ENCODE results near the gene TCEANC2. TPM values are rescaled to one million over a fixed set of nuclear protein-coding genes. Genes with fewer than 3 reads are reported as not detected.
A peak's percentile ranks its signal among the peaks of the same experiment; 100 is the strongest.

TCEANC2 gene
- total RNA-seq, 3 donors from 2014 or later, result 4.3 to 6.1 (median 5.9) TPM

DNA sequence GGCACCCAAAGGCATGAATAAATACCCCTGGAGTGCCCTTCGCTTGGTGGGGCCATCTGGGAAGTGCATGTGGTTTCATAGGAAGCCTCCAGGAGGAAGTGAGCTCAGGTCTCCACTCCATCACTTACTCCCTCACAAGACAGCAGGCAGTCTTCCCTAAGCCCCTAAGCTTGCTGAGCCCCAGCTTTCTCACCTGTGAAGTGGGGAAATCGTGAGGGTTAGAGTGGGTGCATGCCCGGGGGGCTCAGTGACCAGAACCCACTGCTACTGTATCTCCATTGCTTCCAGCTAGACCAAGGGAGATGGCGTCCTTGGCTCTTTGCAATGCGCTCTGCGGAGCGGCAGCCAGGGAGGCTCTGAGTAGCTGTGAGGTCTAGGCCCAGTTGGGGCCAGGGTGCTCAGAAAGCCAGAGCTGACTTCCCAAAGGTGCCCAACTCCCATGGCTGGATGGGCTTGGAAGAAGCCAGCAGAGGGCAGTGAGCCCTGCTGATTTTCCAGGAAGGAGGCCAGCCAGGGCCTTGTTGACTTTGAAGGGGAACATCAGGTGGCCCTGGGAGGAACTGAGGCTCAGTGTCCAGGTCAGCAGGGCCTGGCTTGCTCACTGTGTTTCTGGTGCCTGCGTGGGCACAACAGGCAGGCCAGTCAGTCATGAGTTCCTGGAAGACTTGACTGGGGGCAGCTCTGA, 72.1 kb downstream of the TCEANC2 start:
- Histone ChIP-seq H3K36me3 (no peaks in the 10 kb centered on the region), H3K4me3 (no peak overlapping the region), H3K9me3 (no peaks in the 10 kb centered on the region), H3K27me3 (no peaks in the 10 kb centered on the region), H3K4me1 (peaks cover 0 to 4% of the 10 kb centered on the region in 2 donors), H3K27ac (no peak overlapping the region)
- TF ChIP-seq POLR2AphosphoS5 (IDR thresholded peaks at IDR 0.05) (no peak), POLR2A (IDR thresholded peaks at IDR 0.05) (no peak)
- TF ChIP-seq, protein P1, sequence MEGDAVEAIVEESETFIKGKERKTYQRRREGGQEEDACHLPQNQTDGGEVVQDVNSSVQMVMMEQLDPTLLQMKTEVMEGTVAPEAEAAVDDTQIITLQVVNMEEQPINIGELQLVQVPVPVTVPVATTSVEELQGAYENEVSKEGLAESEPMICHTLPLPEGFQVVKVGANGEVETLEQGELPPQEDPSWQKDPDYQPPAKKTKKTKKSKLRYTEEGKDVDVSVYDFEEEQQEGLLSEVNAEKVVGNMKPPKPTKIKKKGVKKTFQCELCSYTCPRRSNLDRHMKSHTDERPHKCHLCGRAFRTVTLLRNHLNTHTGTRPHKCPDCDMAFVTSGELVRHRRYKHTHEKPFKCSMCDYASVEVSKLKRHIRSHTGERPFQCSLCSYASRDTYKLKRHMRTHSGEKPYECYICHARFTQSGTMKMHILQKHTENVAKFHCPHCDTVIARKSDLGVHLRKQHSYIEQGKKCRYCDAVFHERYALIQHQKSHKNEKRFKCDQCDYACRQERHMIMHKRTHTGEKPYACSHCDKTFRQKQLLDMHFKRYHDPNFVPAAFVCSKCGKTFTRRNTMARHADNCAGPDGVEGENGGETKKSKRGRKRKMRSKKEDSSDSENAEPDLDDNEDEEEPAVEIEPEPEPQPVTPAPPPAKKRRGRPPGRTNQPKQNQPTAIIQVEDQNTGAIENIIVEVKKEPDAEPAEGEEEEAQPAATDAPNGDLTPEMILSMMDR (IDR thresholded peaks at IDR 0.05), result peak in 1 of 3 donors; percentile 31
- no peak for DNase-seq (ENCODE audit: low spot score in 2 of 2)
- intact Hi-C loops (cut with DNase I; ENCODE audit: low total_unique reads), result loop anchor here (10.0 kb wide), 1 partner anchor 369 kb away; no protein-coding TSS in a partner anchor

- no peak for DNase-seq (ENCODE audit: low spot score in 2 of 2)
- TF ChIP-seq, protein P1 (IDR thresholded peaks at IDR 0.05), result no peak
- TF ChIP-seq POLR2AphosphoS5 (IDR thresholded peaks at IDR 0.05) (no peak), POLR2A (IDR thresholded peaks at IDR 0.05) (no peak)
- Histone ChIP-seq H3K9me3 (no peaks in the 10 kb centered on the region), H3K36me3 (no peaks in the 10 kb centered on the region), H3K27me3 (no peaks in the 10 kb centered on the region), H3K27ac (no peak overlapping the region), H3K4me3 (no peak overlapping the region), H3K4me1 (no peaks in the 10 kb centered on the region)
- intact Hi-C loops (cut with DNase I; ENCODE audit: low total_unique reads), result loop anchor here (10.0 kb wide), 1 partner anchor 368 kb away; no protein-coding TSS in a partner anchor
Measured at GRCh38 chr1:54126271-54126815, 72.9 kb downstream of the TCEANC2 start.

GRCh38 chr1:54127594-54128300, 74.3 kb downstream of the TCEANC2 start:
- TF ChIP-seq, protein P1 (IDR thresholded peaks at IDR 0.05), result no peak
- DNase-seq (ENCODE audit: low spot score in 2 of 2), result no peak
- H3K4me3 ChIP-seq, result no peak overlapping the region
- H3K27me3 ChIP-seq, result no peaks in the 10 kb centered on the region
- intact Hi-C loops (cut with DNase I; ENCODE audit: low total_unique reads), result loop anchor here (10.0 kb wide), 1 partner anchor 367 kb away; no protein-coding TSS in a partner anchor
- H3K36me3 ChIP-seq, result no peaks in the 10 kb centered on the region
- H3K4me1 ChIP-seq, result no peaks in the 10 kb centered on the region
- no peak overlapping the region for H3K27ac ChIP-seq
- H3K9me3 ChIP-seq, result no peaks in the 10 kb centered on the region

DNA sequence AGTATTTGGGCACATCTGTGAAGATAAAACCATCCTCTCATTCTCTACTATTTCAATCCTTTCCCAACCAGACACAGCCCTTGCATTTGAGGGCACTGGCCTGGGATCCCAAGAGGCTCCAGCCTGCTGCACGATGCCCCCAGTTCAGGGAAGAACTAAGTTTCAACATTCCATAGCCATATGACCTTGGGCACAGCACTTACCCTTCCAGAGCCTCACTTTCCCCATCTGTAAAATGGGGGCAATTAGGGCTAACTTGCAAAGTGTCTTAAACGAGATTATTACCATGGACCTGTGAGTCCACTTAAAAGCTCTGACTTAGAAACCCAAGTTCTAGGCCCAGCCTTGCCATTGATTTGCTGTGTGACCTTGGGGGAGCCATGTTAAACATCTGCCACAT, 76.5 kb downstream of the TCEANC2 start:
- no peaks in the 10 kb centered on the region for H3K36me3 ChIP-seq
- no peaks in the 10 kb centered on the region for H3K9me3 ChIP-seq
- DNase-seq (ENCODE audit: low spot score in 2 of 2), result no peak
- no peaks in the 10 kb centered on the region for H3K4me1 ChIP-seq
- no peaks in the 10 kb centered on the region for H3K27me3 ChIP-seq
- no peak overlapping the region for H3K4me3 ChIP-seq
- TF ChIP-seq POLR2A (IDR thresholded peaks at IDR 0.05) (no peak), POLR2AphosphoS5 (IDR thresholded peaks at IDR 0.05) (no peak)
- TF ChIP-seq, protein P1 (IDR thresholded peaks at IDR 0.05), result no peak
- no peak overlapping the region for H3K27ac ChIP-seq
- intact Hi-C loops (cut with DNase I; ENCODE audit: low total_unique reads), result loop anchor here (10.0 kb wide), 1 partner anchor 365 kb away; no protein-coding TSS in a partner anchor

GRCh38 chr1:54131419-54131818, 78.0 kb downstream of the TCEANC2 start:
- DNase-seq (ENCODE audit: low spot score in 2 of 2), result no peak
- Histone ChIP-seq H3K27me3 (no peaks in the 10 kb centered on the region), H3K9me3 (no peaks in the 10 kb centered on the region), H3K4me1 (no peaks in the 10 kb centered on the region), H3K4me3 (no peak overlapping the region), H3K27ac (no peak overlapping the region), H3K36me3 (no peaks in the 10 kb centered on the region)
- intact Hi-C loops (cut with DNase I; ENCODE audit: low total_unique reads), result no loop called here
- TF ChIP-seq POLR2AphosphoS5 (IDR thresholded peaks at IDR 0.05) (no peak), POLR2A (IDR thresholded peaks at IDR 0.05) (no peak)
- TF ChIP-seq, protein P1 (IDR thresholded peaks at IDR 0.05), result no peak
